Hepatocyte (in vitro differentiated cells): ENCODE measurements around the gene WDR35. TPM values are rescaled to one million over a fixed set of nuclear protein-coding genes. Genes with fewer than 3 reads are reported as not detected.

Experiments
- DNase-seq: peaks from one replicate; pipeline ENCODE4 v3.0.0-alpha.2; 2016; ENCODE audit warnings: low spot score
- H2AFZ ChIP-seq: fragments of 200-600 bp; sonication (generic); 2 replicates; pipeline ENCODE4 v1.6.0; 2016; ENCODE audit warnings: antibody characterized with exemption, mild to moderate bottlenecking
- H3K27ac ChIP-seq: fragments of 200-600 bp; sonication (generic); 2 replicates; pipeline ENCODE4 v1.5.1; 2016; ENCODE audit warnings: mild to moderate bottlenecking
- H3K27me3 ChIP-seq: fragments of 200-600 bp; sonication (generic); 2 replicates; pipeline ENCODE4 v1.6.1; 2016
- H3K36me3 ChIP-seq: fragments of 200-600 bp; sonication (generic); replicated peaks from 2 replicates; pipeline ENCODE4 v1.5.1; 2016; ENCODE audit warnings: low read depth; ENCODE audit not compliant: insufficient read depth
- H3K4me1 ChIP-seq: fragments of 200-600 bp; sonication (generic); 2 replicates; pipeline ENCODE4 v1.5.1; 2016; ENCODE audit warnings: mild to moderate bottlenecking, moderate library complexity; ENCODE audit not compliant: insufficient read depth
- H3K4me2 ChIP-seq: fragments of 200-600 bp; sonication (generic); 2 replicates; pipeline ENCODE4 v1.6.0; 2016
- H3K4me3 ChIP-seq: fragments of 200-600 bp; sonication (generic); 2 replicates; pipeline ENCODE4 v1.5.1; 2016; ENCODE audit warnings: mild to moderate bottlenecking
- H3K79me2 ChIP-seq: fragments of 200-600 bp; sonication (generic); 2 replicates; pipeline ENCODE4 v1.6.0; 2017; ENCODE audit warnings: mild to moderate bottlenecking
- H3K9me2 ChIP-seq: fragments of 200-600 bp; sonication (generic); replicated peaks from 2 replicates; pipeline ENCODE4 v1.6.0; 2017; ENCODE audit warnings: mild to moderate bottlenecking; ENCODE audit not compliant: insufficient read depth
- H3K9me3 ChIP-seq: fragments of 200-600 bp; sonication (generic); 2 replicates; pipeline ENCODE4 v1.5.1; 2016; ENCODE audit warnings: low read depth, mild to moderate bottlenecking
- H4K20me1 ChIP-seq: fragments of 200-600 bp; sonication (generic); 2 replicates; pipeline ENCODE4 v1.6.0; 2016; ENCODE audit warnings: mild to moderate bottlenecking; ENCODE audit not compliant: insufficient read depth, poor library complexity, severe bottlenecking
- CTCF ChIP-seq: fragments of 200-600 bp; sonication (generic); IDR thresholded peaks from 2 replicates; pipeline ENCODE4 v1.5.1; 2016; ENCODE audit warnings: antibody characterized with exemption, mild to moderate bottlenecking; ENCODE audit not compliant: poor library complexity
- EZH2 ChIP-seq: fragments of 200-600 bp; sonication (generic); IDR thresholded peaks from 2 replicates; pipeline ENCODE4 v1.6.1; 2016; ENCODE audit warnings: antibody characterized with exemption, mild to moderate bottlenecking, borderline replicate concordance
- EZH2phosphoT487 ChIP-seq: fragments of 200-600 bp; sonication (generic); IDR thresholded peaks from one replicate; pipeline ENCODE4 v1.6.1; 2018; ENCODE audit warnings: antibody characterized with exemption, mild to moderate bottlenecking, low read depth, moderate library complexity; ENCODE audit not compliant: unreplicated experiment, severe bottlenecking
- WGBS: methylation state at CpG from one replicate; pipeline ENCODE4 v1.1.6; 2016; ENCODE audit warnings: low lambda C conversion rate; ENCODE audit errors: missing lambda C conversion rate; 5-methylcytosine and 5-hydroxymethylcytosine counted together
- polyA plus RNA-seq: library from polyadenylated mRNA; unstranded; fragments of >200 nt; fragmentation: Nextera tagmentation; extraction: Ambion mirVana; gene quantifications from 2 replicates; pipeline ENCODE4 v1.2.1, GENCODE V29; 2016
- total RNA-seq: library from RNA; depleted of rRNA; stranded (reverse); fragments of >200 nt; gene quantifications from 2 replicates; pipeline ENCODE4 v1.2.3, GENCODE V29; 2014

WDR35 gene
- total and polyA plus RNA-seq, 2 experiments from 2014 or later = 2.0 to 4.6 TPM

- Histone ChIP-seq H4K20me1 (no peaks in the 10 kb centered on the region), H2AFZ (no peak overlapping the region), H3K4me2 (no peak overlapping the region), H3K4me1 (peaks cover 8% of the 10 kb centered on the region), H3K36me3 (no peaks in the 10 kb centered on the region), H3K9me2 (no peaks in the 10 kb centered on the region), H3K27me3 (no peaks in the 10 kb centered on the region), H3K4me3 (no peak overlapping the region), H3K9me3 (no peaks in the 10 kb centered on the region), H3K79me2 (no peaks in the 10 kb centered on the region), H3K27ac (no peak overlapping the region)
- no peak for DNase-seq
- no peak for TF ChIP-seq EZH2phosphoT487
- TF ChIP-seq CTCF = no peak
- no peak for TF ChIP-seq EZH2
- 94% methylated on average over 4 of the region's 4 CpGs for WGBS
Observed at GRCh38 chr2:19937004-19937403, 52.9 kb downstream of the WDR35 start.

DNA sequence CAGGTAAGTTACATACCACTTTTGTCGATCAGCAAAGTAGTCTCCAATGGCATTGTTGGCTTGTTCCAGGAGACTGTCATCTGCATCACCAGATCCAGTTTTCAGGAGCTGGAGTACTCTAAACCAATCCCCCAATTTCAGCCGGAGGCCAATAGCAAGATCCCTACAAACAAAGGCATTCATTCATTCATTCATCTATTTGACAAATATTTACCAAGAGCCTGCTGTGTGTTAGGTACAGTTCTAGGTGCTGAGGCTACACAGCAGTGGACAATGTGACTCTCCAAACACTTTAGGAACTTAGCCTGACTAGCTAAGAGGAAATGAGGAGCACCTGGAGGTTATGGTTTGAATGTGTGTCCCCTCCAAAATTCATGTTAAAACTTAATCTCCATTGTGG is 53.7 kb downstream of the WDR35 start:
- Histone ChIP-seq H3K9me3 (no peaks in the 10 kb centered on the region), H3K27me3 (no peaks in the 10 kb centered on the region), H3K9me2 (no peaks in the 10 kb centered on the region), H3K27ac (no peak overlapping the region), H3K4me2 (no peak overlapping the region), H2AFZ (no peak overlapping the region), H4K20me1 (no peaks in the 10 kb centered on the region), H3K79me2 (no peaks in the 10 kb centered on the region), H3K4me1 (peaks cover 8% of the 10 kb centered on the region), H3K4me3 (no peak overlapping the region), H3K36me3 (no peaks in the 10 kb centered on the region)
- TF ChIP-seq EZH2 (no peak), CTCF (no peak), EZH2phosphoT487 (no peak)
- 97% methylated on average over 2 of the region's 2 CpGs for WGBS
- DNase-seq = no peak

DNA sequence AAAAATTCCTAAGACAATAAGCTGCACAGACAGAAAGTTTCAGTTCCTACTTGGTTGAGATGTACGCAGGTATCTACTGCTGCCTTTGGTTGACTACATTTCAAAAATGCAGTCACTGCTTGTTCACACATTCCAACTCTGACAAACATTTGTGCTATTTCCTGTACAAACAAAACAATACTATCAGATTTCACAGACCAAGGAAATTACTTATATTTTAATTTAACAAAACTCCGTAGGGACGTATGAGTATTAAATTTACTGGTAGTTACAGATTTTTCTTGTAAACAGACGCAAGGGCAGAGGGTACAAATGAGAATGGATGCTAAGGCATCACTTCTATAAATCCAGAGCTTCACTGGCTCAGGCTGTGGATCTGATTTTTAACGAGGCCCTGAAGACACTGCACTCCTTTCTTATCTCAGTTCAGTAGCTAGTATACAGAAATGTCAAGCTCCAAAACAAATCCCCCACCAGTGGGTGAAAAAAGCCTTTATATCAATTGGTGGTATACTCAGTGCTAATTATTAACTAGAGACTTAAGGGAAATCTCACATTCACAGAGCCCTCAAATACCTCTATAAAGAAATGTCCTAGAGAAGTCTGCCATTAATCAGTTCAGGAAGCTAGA is 56.4 kb downstream of the WDR35 start:
- Histone ChIP-seq H3K79me2 (no peaks in the 10 kb centered on the region), H3K4me3 (no peak overlapping the region), H3K9me2 (no peaks in the 10 kb centered on the region), H3K9me3 (no peaks in the 10 kb centered on the region), H3K27me3 (no peaks in the 10 kb centered on the region), H3K4me1 (peaks cover 8% of the 10 kb centered on the region), H3K4me2 (peak overlapping the region; percentile 5), H2AFZ (no peak overlapping the region), H3K36me3 (no peaks in the 10 kb centered on the region), H4K20me1 (no peaks in the 10 kb centered on the region), H3K27ac (no peak overlapping the region)
- DNase-seq = no peak
- WGBS = 25% methylated on average over 5 of the region's 5 CpGs
- TF ChIP-seq EZH2phosphoT487 (no peak), CTCF (no peak), EZH2 (no peak)

DNA sequence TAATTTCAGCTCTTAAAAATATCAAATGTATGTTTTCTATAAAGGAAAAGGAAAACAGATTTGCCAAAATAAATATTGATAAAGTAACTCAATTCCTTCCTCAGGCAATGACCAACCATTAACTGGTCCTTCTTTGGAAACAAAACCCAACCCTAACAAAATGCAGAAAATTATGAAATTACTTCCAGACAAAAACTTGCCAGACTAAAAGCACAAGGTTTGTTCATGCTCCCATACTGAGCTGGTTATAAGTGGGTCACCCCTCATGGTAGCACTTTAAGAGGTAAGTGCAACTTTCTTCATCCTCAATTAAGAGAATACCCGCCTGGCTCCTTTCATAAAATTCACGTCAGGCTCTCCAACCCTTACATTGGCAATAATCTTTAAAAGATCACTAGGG is 57.0 kb downstream of the WDR35 start:
- Histone ChIP-seq H3K27ac (no peak overlapping the region), H3K4me3 (no peak overlapping the region), H3K9me3 (no peaks in the 10 kb centered on the region), H3K4me1 (peaks cover 8% of the 10 kb centered on the region), H3K36me3 (no peaks in the 10 kb centered on the region), H4K20me1 (no peaks in the 10 kb centered on the region), H2AFZ (no peak overlapping the region), H3K27me3 (no peaks in the 10 kb centered on the region), H3K9me2 (no peaks in the 10 kb centered on the region), H3K4me2 (no peak overlapping the region), H3K79me2 (no peaks in the 10 kb centered on the region)
- 84% methylated on average over 2 of the region's 2 CpGs for WGBS
- no peak for TF ChIP-seq CTCF
- TF ChIP-seq EZH2 = no peak
- TF ChIP-seq EZH2phosphoT487 = no peak
- no peak for DNase-seq
